Upper lobe of left lung (tissue), 4 donors: ENCODE measurements around the gene KATNAL1.

Experiments used
- CTCF ChIP-seq, 6 experiments: fragments of 450-650 bp in 4 of 6; fragments of 200-600 bp in 2 of 6; sonication (generic) in 2 of 6; IDR thresholded peaks; one replicate each; pipeline ENCODE4 v1.5.1; 2016 to 2019; ENCODE audit warnings: antibody characterized with exemption in 6 of 6
- EP300 ChIP-seq, 4 donors: sonication (generic); formaldehyde crosslinking; IDR thresholded peaks; one replicate each; pipeline ENCODE4 v1.5.1; 2017; ENCODE audit warnings: antibody characterized with exemption in 4 of 4, control low read depth in 2 of 4
- POLR2A ChIP-seq, 4 donors: fragments of 450-650 bp; IDR thresholded peaks; one replicate each; pipeline ENCODE4 v1.5.1; 2016 to 2017; ENCODE audit warnings: antibody characterized with exemption in 4 of 4, mild to moderate bottlenecking in 2 of 4
- POLR2AphosphoS5 ChIP-seq, 2 donors: sonication (generic); formaldehyde crosslinking; IDR thresholded peaks; one replicate each; pipeline ENCODE4 v1.5.1; 2017; ENCODE audit warnings: antibody characterized with exemption in 2 of 2

DNA sequence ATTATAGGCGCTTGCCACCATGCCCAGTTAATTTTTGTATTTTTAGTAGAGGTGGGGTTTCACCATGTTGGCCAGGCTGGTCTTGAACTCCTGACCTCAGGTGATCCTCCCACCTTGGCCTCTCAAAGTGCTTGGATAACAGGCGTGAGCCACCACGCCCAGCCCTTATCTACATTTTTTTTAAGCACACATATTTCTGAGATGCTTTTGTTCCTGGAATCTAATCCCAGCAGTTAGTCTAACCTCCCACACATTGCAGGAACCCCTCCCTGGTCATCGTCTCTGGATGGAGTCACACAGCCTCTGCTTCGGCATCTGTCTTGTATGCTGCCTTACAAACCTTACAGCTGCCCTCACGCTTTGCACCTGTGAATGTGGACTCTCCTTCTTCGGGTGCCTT lies 15.1 kb upstream of the KATNAL1 start:
- no peak for TF ChIP-seq POLR2A (IDR thresholded peaks at IDR 0.05)
- no peak for TF ChIP-seq CTCF (IDR thresholded peaks at IDR 0.05)
- TF ChIP-seq POLR2AphosphoS5 (IDR thresholded peaks at IDR 0.05) = no peak
- TF ChIP-seq EP300 (IDR thresholded peaks at IDR 0.05) = no peak
